Naive thymus-derived CD4-positive, alpha-beta T cell (primary cell): ENCODE results near the gene SLC39A10. TPM values are rescaled to one million over a fixed set of nuclear protein-coding genes. Genes with fewer than 3 reads are reported as not detected.

ENCODE experiments used
- ATAC-seq: fragments of 150-1000 bp; cut with Tn5 transposase; 2 replicates; pipeline ENCODE4 v1.10.0; 2021; ENCODE audit warnings: mild to moderate bottlenecking, moderate library complexity
- CTCF ChIA-PET: fragments of 350-600 bp; sonication (Branson Sonifier 250); formaldehyde crosslinking; loops from one replicate; lab custom pipeline; 2021; ENCODE audit warnings: antibody characterized with exemption; lab: Charles Lee
- POLR2A ChIA-PET: fragments of 350-600 bp; sonication (Branson Sonifier 250); formaldehyde crosslinking; loops from one replicate; lab custom pipeline; 2021; ENCODE audit warnings: antibody characterized with exemption, inconsistent platforms; lab: Charles Lee
- DNase-seq, 9 donors: peaks; one replicate each; pipeline versions ENCODE4 v3.0.0 to v3.0.0-alpha.2; 2020 to 2022; ENCODE audit warnings: mixed read lengths in 1 of 9
- H3K27ac ChIP-seq: one replicate; pipeline ENCODE4 v1.7.0; 2013; ENCODE audit warnings: mild to moderate bottlenecking, low read depth, low read length, moderate library complexity
- H3K27me3 ChIP-seq, 2 donors: one replicate each; pipeline ENCODE4 v1.7.0; 2013; ENCODE audit warnings: low read length in 2 of 2, mild to moderate bottlenecking in 2 of 2, moderate library complexity in 2 of 2; ENCODE audit not compliant: control insufficient read depth in 2 of 2, insufficient read depth in 2 of 2
- H3K36me3 ChIP-seq, 3 experiments: 1 replicate in 2 of 3; 2 replicates in 1 of 3; pipeline ENCODE4 v1.7.0; 2013; ENCODE audit warnings: low read length in 3 of 3, mild to moderate bottlenecking in 3 of 3, moderate library complexity in 1 of 3; ENCODE audit not compliant: insufficient read depth in 3 of 3, control insufficient read depth in 2 of 3
- H3K4me1 ChIP-seq, 2 donors: one replicate each; pipeline ENCODE4 v1.7.0; 2013; ENCODE audit warnings: low read length in 2 of 2, mild to moderate bottlenecking in 2 of 2, moderate library complexity in 1 of 2; ENCODE audit not compliant: control insufficient read depth in 2 of 2, insufficient read depth in 2 of 2
- H3K4me3 ChIP-seq: 2 replicates; pipeline ENCODE4 v1.7.0; 2013; ENCODE audit warnings: mild to moderate bottlenecking, low read length
- H3K9me3 ChIP-seq, 3 experiments: 1 replicate in 2 of 3; 2 replicates in 1 of 3; pipeline ENCODE4 v1.7.0; 2013; ENCODE audit warnings: low read length in 3 of 3; ENCODE audit not compliant: control insufficient read depth in 2 of 3
- H3K27ac Mint-ChIP-seq, 9 donors: one replicate each; pipeline ENCODE4 v1.8.0; 2020 to 2022; ENCODE audit warnings: mixed read lengths in 9 of 9, mild to moderate bottlenecking in 8 of 9, moderate library complexity in 5 of 9, inconsistent platforms in 2 of 9
- H3K27me3 Mint-ChIP-seq, 5 donors: one replicate each; pipeline ENCODE4 v1.8.0; 2021 to 2022; ENCODE audit warnings: mixed read lengths in 5 of 5, mild to moderate bottlenecking in 1 of 5
- H3K36me3 Mint-ChIP-seq, 5 donors: one replicate each; pipeline ENCODE4 v1.8.0; 2020 to 2022; ENCODE audit warnings: mixed read lengths in 5 of 5, mild to moderate bottlenecking in 3 of 5, inconsistent platforms in 1 of 5
- H3K4me1 Mint-ChIP-seq, 7 donors: one replicate each; pipeline ENCODE4 v1.8.0; 2020 to 2022; ENCODE audit warnings: mixed read lengths in 7 of 7, mild to moderate bottlenecking in 3 of 7, inconsistent platforms in 1 of 7
- H3K4me3 Mint-ChIP-seq, 10 donors: one replicate each; pipeline ENCODE4 v1.8.0; 2020 to 2022; ENCODE audit warnings: mild to moderate bottlenecking in 10 of 10, mixed read lengths in 10 of 10, moderate library complexity in 6 of 10, inconsistent platforms in 2 of 10
- H3K9me3 Mint-ChIP-seq, 11 donors: one replicate each; pipeline ENCODE4 v1.8.0; 2020 to 2022; ENCODE audit warnings: mixed read lengths in 11 of 11, mild to moderate bottlenecking in 4 of 11, inconsistent platforms in 1 of 11, moderate library complexity in 1 of 11
- intact Hi-C, 2 donors: fragments of 100-400 bp; cut with micrococcal nuclease; formaldehyde crosslinking; loops; one replicate each; pipeline ENCODE4 v1.15.1; 2023
- polyA plus RNA-seq, 2 donors: library from polyadenylated mRNA; unstranded; fragments of 300-500 nt; fragmentation: Illumina TruSeq; gene quantifications; one replicate each; pipeline ENCODE4 v1.2.3, GENCODE V29; 2021
- total RNA-seq, 6 experiments: library from RNA in 5 of 6; stranded (reverse) in 5 of 6; gene quantifications; 1 replicate in 5 of 6; 2 replicates in 1 of 6; pipeline ENCODE4 v1.2.3 and lab custom pipeline; 2021 to 2026

SLC39A10 gene
- total and polyA plus RNA-seq, 7 experiments from 2014 or later: 6.6 to 92.9 (median 58.0) TPM

DNA sequence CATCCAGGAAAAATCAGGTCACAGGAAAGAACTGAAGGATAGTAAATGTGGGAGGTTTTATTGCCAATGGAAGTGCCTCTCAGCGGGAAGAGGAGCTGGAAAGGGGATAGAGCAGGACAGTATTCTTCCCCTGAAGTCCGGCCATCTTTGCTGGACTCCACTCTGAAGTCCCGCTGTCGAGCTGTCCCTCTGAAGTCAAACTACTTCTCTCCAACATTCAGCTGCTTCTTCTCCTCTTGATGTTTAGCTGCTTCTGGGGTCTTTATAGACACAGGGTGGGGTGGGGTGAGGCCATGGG, 23.5 kb upstream of the SLC39A10 start:
- Mint-ChIP-seq H3K4me1 (peaks cover 1 to 28% (median 17%) of the 10 kb centered on the region in 7 donors), H3K27ac (peak overlapping the region in 2 of 9 donors; percentile 48 to 75), H3K36me3 (peaks cover 0 to 11% (median 0%) of the 10 kb centered on the region in 5 donors), H3K27me3 (no peaks in the 10 kb centered on the region), H3K9me3 (peaks cover 0 to 6% (median 1%) of the 10 kb centered on the region in 11 donors), H3K4me3 (peak overlapping the region in 2 of 10 donors; percentile 27 to 37)
- POLR2A ChIA-PET: no interaction called here
- H3K27ac ChIP-seq: no peak overlapping the region
- ATAC-seq: no peak
- no peaks in the 10 kb centered on the region for H3K9me3 ChIP-seq
- H3K36me3 ChIP-seq: no peaks in the 10 kb centered on the region
- no peak overlapping the region for H3K4me3 ChIP-seq
- H3K4me1 ChIP-seq: no peaks in the 10 kb centered on the region
- intact Hi-C loops: loop anchor here in 1 of 2 donors (2.0 kb wide), 1 partner anchor 15 kb away; no protein-coding TSS in a partner anchor
- CTCF ChIA-PET: no interaction called here
- H3K27me3 ChIP-seq: no peaks in the 10 kb centered on the region
- DNase-seq: no peak

DNA sequence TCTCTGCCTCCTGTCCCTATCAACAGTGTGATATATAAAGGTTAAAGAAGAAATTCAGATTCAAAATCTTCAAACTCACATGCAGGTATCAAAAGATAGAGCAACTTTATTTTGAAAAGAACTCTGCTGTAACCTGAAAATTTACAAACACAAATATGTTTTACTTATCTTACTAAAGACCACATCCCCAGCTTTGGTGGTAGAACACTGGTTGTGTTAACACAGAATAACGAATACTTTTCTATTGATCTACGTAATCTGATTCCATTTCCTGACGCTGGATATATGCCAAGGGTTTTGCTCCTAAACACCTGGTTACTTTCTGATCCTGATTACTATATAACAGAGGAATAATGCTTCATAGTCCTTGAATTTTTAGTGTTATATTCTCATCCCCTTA, 23.1 kb upstream of the SLC39A10 start:
- Histone ChIP-seq H3K4me1 (no peaks in the 10 kb centered on the region), H3K27me3 (no peaks in the 10 kb centered on the region), H3K27ac (no peak overlapping the region), H3K36me3 (no peaks in the 10 kb centered on the region), H3K9me3 (no peaks in the 10 kb centered on the region), H3K4me3 (no peak overlapping the region)
- ChIA-PET CTCF (no interaction called here), POLR2A (interaction anchor here (1.2 kb wide), 1 partner anchor 23 kb away, joined by 3 read pairs; no protein-coding TSS in a partner anchor)
- Mint-ChIP-seq H3K36me3 (peaks cover 0 to 11% (median 0%) of the 10 kb centered on the region in 5 donors), H3K4me3 (peak overlapping the region in 2 of 10 donors; percentile 27 to 37), H3K27me3 (no peaks in the 10 kb centered on the region), H3K4me1 (peaks cover under 1 to 28% (median 17%) of the 10 kb centered on the region in 7 donors), H3K27ac (peak overlapping the region in 3 of 9 donors; percentile 48 to 75 (median 58)), H3K9me3 (peaks cover 0 to 6% (median 1%) of the 10 kb centered on the region in 11 donors)
- ATAC-seq: no peak
- intact Hi-C loops: loop anchor here in 1 of 2 donors (2.0 kb wide), 1 partner anchor 15 kb away; no protein-coding TSS in a partner anchor
- DNase-seq: peak in 3 of 9 donors; percentile 26 to 43 (median 40)

DNA sequence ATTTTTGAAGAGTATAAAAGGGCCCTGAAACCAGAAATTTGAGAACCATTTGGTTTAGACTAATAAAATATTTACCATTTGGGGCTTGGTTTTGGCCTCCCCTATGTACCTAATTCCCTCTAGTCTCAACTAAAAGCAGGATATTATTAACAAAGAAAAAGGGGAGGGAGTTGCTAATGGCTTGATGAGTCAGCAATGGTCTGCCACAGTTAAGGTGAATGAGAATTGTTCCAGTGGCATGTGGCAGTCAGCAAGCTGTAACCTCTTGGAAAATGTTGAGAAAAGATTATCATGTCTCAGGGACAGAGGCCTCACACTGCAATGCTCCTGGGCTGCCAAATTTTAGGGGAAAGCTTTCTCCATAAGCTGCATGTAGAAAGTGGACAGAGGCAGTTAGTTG, 20.1 kb upstream of the SLC39A10 start:
- DNase-seq (no peak), ATAC-seq (no peak)
- H3K4me3 ChIP-seq: no peak overlapping the region
- Mint-ChIP-seq H3K4me1 (peaks cover 0 to 24% (median 18%) of the 10 kb centered on the region in 7 donors), H3K36me3 (peaks cover 0 to 11% (median 0%) of the 10 kb centered on the region in 5 donors), H3K4me3 (no peak overlapping the region), H3K9me3 (peaks cover 0 to 2% (median 0%) of the 10 kb centered on the region in 11 donors), H3K27ac (no peak overlapping the region), H3K27me3 (no peaks in the 10 kb centered on the region)
- no peaks in the 10 kb centered on the region for H3K27me3 ChIP-seq
- intact Hi-C loops: no loop called here
- H3K36me3 ChIP-seq: no peaks in the 10 kb centered on the region
- ChIA-PET POLR2A (interaction anchor here (0.7 kb wide), 1 partner anchor 129 kb away, joined by 4 read pairs; no protein-coding TSS in a partner anchor), CTCF (no interaction called here)
- no peaks in the 10 kb centered on the region for H3K9me3 ChIP-seq
- H3K27ac ChIP-seq: no peak overlapping the region
- H3K4me1 ChIP-seq: no peaks in the 10 kb centered on the region

DNA sequence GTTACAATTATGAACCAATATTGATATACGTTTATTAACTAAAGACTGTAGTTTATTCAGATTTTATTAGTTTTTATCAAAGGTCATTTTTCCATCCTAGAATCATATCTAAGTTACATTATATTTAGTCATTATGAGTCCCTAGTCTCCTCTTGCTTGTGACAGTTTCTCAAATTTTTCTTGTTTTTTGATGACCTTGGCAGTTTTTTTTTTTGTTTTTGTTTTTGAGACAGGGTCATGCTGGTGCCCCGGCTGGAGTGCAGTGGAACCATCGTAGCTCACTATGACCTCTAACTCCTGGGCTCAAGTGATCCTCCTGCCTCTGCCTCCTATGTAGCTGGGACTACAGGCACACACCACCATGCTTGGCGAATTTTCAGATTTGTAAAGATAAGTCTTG, 18.3 kb upstream of the SLC39A10 start:
- Mint-ChIP-seq H3K27me3 (no peaks in the 10 kb centered on the region), H3K4me3 (no peak overlapping the region), H3K27ac (no peak overlapping the region), H3K4me1 (peaks cover 2 to 21% (median 12%) of the 10 kb centered on the region in 7 donors), H3K36me3 (peaks cover 0 to 14% (median 0%) of the 10 kb centered on the region in 5 donors), H3K9me3 (peaks cover 0 to 2% (median 0%) of the 10 kb centered on the region in 11 donors)
- POLR2A ChIA-PET: interaction anchor here (1.1 to 1.4 kb wide), 3 partner anchors 8 to 22 kb away, joined by 3 to 5 read pairs (median 4); partner anchors contain the start of gene SLC39A10
- CTCF ChIA-PET: no interaction called here
- Histone ChIP-seq H3K4me1 (no peaks in the 10 kb centered on the region), H3K27me3 (no peaks in the 10 kb centered on the region), H3K4me3 (no peak overlapping the region), H3K9me3 (no peaks in the 10 kb centered on the region), H3K27ac (no peak overlapping the region), H3K36me3 (no peaks in the 10 kb centered on the region)
- DNase-seq: no peak
- intact Hi-C loops: no loop called here
- ATAC-seq: no peak

DNA sequence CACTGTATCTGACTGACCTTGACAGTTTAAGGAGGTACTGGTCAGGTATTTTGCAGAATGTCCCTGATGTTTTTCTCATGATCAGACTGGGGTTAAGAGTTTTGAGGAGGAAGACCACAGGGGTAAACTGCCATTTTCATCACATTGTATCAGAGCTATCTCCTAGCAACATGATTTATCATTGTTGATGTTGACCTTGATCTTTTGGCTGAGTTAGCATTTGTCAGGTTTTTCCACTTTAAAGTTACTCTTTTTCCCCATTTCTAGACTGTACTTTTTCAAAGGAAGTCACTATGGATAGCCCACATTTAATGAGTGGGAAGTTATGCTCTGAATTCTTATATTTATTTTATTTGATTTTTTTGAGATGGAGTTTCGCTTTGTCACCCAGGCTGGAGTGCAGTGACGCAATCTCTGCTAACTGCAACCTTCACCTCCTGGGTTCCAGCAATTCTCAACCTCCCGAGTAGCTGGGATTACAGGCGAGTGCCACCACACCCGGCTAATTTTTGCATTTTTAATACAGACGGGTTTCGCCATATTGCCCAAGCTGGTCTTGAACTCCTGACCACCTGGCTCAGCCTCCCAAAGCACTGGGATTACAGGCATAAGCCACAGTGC, 17.7 kb upstream of the SLC39A10 start:
- no peaks in the 10 kb centered on the region for H3K9me3 ChIP-seq
- Mint-ChIP-seq H3K27ac (no peak overlapping the region), H3K27me3 (no peaks in the 10 kb centered on the region), H3K4me3 (no peak overlapping the region), H3K36me3 (peaks cover 0 to 13% (median 0%) of the 10 kb centered on the region in 5 donors), H3K4me1 (peaks cover 1 to 17% (median 6%) of the 10 kb centered on the region in 7 donors), H3K9me3 (peaks cover 0 to 2% (median 0%) of the 10 kb centered on the region in 11 donors)
- H3K27ac ChIP-seq: no peak overlapping the region
- POLR2A ChIA-PET: interaction anchor here (0.5 to 1.1 kb wide), 3 partner anchors 21 to 25 kb away, joined by 3 to 5 read pairs (median 3); no protein-coding TSS in a partner anchor
- no peaks in the 10 kb centered on the region for H3K36me3 ChIP-seq
- H3K4me3 ChIP-seq: no peak overlapping the region
- CTCF ChIA-PET: no interaction called here
- no peak for DNase-seq
- ATAC-seq: no peak
- H3K4me1 ChIP-seq: no peaks in the 10 kb centered on the region
- H3K27me3 ChIP-seq: no peaks in the 10 kb centered on the region
- intact Hi-C loops: no loop called here

DNA sequence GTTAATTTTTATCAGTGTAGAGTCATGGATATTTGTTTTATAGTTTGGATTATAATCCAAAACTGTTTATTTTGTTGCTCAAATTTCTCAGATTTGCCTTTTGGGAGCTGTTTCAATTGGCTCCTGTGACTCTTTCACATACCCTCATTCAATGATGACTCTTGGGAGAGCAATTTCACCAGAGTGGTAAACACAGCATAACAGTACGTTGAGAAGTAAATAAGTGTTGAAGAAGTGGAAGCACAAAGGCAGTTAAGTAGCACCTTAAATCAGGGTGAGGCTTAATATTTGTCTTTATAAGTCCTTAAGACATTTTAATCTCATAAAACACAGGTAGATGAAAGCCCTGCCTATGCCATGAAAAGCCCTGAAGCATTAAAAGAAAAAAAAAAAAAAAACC, 17.1 kb upstream of the SLC39A10 start:
- ATAC-seq (no peak), DNase-seq (no peak)
- CTCF ChIA-PET: no interaction called here
- Histone ChIP-seq H3K27me3 (no peaks in the 10 kb centered on the region), H3K9me3 (no peaks in the 10 kb centered on the region), H3K36me3 (no peaks in the 10 kb centered on the region), H3K27ac (no peak overlapping the region), H3K4me1 (no peaks in the 10 kb centered on the region), H3K4me3 (no peak overlapping the region)
- H3K9me3 Mint-ChIP-seq: peaks cover 0 to 2% (median 0%) of the 10 kb centered on the region in 11 donors
- H3K36me3 Mint-ChIP-seq: peaks cover 0 to 12% (median 0%) of the 10 kb centered on the region in 5 donors
- peaks cover 0 to 15% (median 5%) of the 10 kb centered on the region in 7 donors for H3K4me1 Mint-ChIP-seq
- no peak overlapping the region for H3K27ac Mint-ChIP-seq
- no peak overlapping the region for H3K4me3 Mint-ChIP-seq
- H3K27me3 Mint-ChIP-seq: no peaks in the 10 kb centered on the region
- POLR2A ChIA-PET: interaction anchor here (0.5 to 0.8 kb wide), 2 partner anchors 22 to 26 kb away, joined by 3 to 5 read pairs; no protein-coding TSS in a partner anchor
- intact Hi-C loops: no loop called here
